SH-SY5Y (cell line): ENCODE data around the gene PTPN14.

Source experiments
- GATA2 ChIP-seq: IDR thresholded peaks from 2 replicates; pipeline ENCODE4 v1.6.1; 2011; ENCODE audit warnings: mild to moderate bottlenecking, low read depth, low read length
- GATA3 ChIP-seq: IDR thresholded peaks from 2 replicates; pipeline ENCODE4 v1.6.1; 2011; ENCODE audit warnings: low read depth, mild to moderate bottlenecking, low read length, moderate library complexity

GRCh38 chr1:214538496-214538895 is 12.9 kb downstream of the PTPN14 start:
- TF ChIP-seq GATA3 (no peak), GATA2 (no peak)
